Ecto neural progenitor cell (in vitro differentiated cells): ENCODE data around the gene TALDO1.

ENCODE experiments used
- DNase-seq: peaks from one replicate; pipeline ENCODE4 v3.0.0-alpha.2; 2018; ENCODE audit warnings: low spot score

The TALDO1 gene

GRCh38 chr11:801097-801780 lies 54.0 kb downstream of the TALDO1 start:
- DNase-seq = no peak

GRCh38 chr11:802018-802617 lies 54.9 kb downstream of the TALDO1 start:
- no peak for DNase-seq

GRCh38 chr11:802693-803466 lies 55.6 kb downstream of the TALDO1 start:
- DNase-seq = no peak

- DNase-seq = no peak
Observed at GRCh38 chr11:803467-803742, 56.1 kb downstream of the TALDO1 start.

GRCh38 chr11:803770-804598 lies 56.7 kb downstream of the TALDO1 start:
- DNase-seq = no peak

GRCh38 chr11:804599-804964 lies 57.3 kb downstream of the TALDO1 start:
- DNase-seq = no peak

- DNase-seq = no peak
Observed at GRCh38 chr11:808427-809286, 61.4 kb downstream of the TALDO1 start.

GRCh38 chr11:809287-810039 lies 62.2 kb downstream of the TALDO1 start, which contains the start of gene RPLP2:
Gene RPLP2, plus strand, starts transcription at chr11:809967. Its CDS starts 268 bp downstream, at chr11:810235.
- peak; percentile 98 for DNase-seq

GRCh38 chr11:810040-810567 lies 62.8 kb downstream of the TALDO1 start:
- DNase-seq = no peak

- no peak for DNase-seq
Observed at GRCh38 chr11:811446-812245, 64.4 kb downstream of the TALDO1 start.

GRCh38 chr11:812390-812789 lies 65.1 kb downstream of the TALDO1 start:
- no peak for DNase-seq

GRCh38 chr11:813072-813455 lies 65.8 kb downstream of the TALDO1 start:
- DNase-seq = no peak

GRCh38 chr11:813456-814096 lies 66.3 kb downstream of the TALDO1 start:
- DNase-seq = no peak
